ENCODE data around the gene HSPE1.

DNA sequence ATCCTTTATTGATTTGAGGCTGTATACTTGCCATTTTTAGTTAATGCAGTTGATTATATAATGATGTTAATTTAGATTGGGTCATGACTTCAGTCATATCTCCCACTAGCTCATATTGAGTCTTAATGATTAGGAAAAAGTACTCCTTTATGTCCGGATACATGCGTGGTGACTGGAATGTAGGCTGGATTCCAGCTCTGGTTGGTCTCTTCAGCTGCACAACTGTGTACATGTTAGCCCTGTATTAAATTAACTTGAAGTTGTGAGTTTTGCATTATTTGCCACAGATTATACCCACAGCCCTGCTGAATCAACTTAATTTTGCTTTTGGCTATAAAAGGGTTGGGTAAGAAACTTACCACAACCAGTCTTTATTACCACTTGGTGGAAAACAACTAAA is 38.2 kb downstream of the HSPE1 start:
- TF ChIP-seq EZH2phosphoT487 (IDR thresholded peaks at IDR 0.05; ENCODE audit: borderline replicate concordance, low read depth, low read length) (no peak), CTCF (conservative IDR thresholded peaks at IDR 0.05; ENCODE audit: low read length) (no peak)
